ENCODE data around the gene ADCY6.

The ADCY6 gene

DNA sequence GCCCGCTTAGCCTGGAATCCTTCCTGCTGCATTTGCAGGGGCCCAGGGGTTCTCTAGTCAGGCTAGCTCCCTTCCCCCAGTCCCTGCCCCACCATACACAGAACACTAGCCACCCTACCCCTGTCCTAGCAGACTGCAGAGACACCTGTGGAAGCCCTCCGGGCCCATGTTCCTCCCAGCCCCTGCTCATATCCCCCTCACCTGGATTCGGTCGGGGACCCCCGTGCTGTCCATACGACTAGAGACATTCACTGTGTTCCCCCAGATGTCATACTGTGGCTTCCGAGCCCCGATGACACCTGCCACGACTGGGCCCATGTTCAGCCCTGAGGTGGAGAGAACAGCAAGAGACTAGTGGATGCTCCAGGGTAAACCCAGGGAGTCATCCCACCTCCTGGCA, 20.2 kb downstream of the ADCY6 start:
- H3K27ac Mint-ChIP-seq = no peak overlapping the region

DNA sequence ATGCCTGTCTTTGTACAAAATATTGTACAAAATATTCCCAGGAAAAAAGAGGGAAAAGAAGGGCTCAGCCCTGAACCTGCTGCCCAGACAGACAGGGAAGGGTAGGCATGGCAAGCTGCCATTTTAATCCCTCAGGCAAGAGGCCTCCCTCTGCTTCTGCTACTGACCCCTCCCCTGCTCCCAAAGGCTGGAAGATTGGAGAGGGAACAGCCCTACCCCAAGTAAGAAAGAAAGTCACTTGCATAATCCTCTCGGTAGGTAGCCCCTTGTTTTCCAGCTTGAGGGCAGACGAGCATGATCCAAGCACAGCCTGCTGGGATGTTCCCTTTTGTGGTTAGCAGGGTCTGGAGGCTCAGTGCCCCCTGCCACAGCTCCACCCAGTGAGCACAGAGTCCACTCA, 20.7 kb downstream of the ADCY6 start:
- intact Hi-C loops (cut with micrococcal nuclease) = no loop called here
- Mint-ChIP-seq H3K9me3 (no peaks in the 10 kb centered on the region), H3K4me3 (no peak overlapping the region), H3K36me3 (ENCODE audit: low read depth) (no peaks in the 10 kb centered on the region), H3K27ac (no peak overlapping the region), H3K4me1 (ENCODE audit: low read depth) (peaks cover 34% of the 10 kb centered on the region), H3K27me3 (peaks cover 5% of the 10 kb centered on the region)

More for the DNA sequence above, 20.2 kb downstream of the ADCY6 start:
- H3K36me3 Mint-ChIP-seq (ENCODE audit: low read depth) = no peaks in the 10 kb centered on the region
- H3K27me3 Mint-ChIP-seq = peaks cover 5% of the 10 kb centered on the region
- H3K4me1 Mint-ChIP-seq (ENCODE audit: low read depth) = peaks cover 34% of the 10 kb centered on the region
- H3K9me3 Mint-ChIP-seq = no peaks in the 10 kb centered on the region
- intact Hi-C loops (cut with micrococcal nuclease) = no loop called here
- no peak overlapping the region for H3K4me3 Mint-ChIP-seq

DNA sequence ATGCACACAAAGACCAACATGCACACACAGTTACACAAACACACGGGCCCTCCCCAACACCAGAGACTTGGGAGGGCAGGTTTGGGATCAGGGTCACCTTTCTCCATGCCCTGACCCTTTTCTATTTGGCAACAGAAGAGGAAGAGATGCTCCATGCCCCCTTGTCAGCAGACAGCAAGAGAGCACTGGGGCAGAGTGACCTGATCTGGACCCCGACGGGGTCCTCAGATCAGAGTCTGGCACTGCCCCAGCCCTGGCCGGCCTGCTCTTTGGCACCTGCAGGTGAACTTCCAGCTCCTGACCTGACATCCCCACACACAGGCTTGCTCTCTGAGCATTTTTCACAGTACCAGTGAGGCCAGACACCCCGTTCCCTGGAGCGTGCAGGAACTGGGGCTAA, 21.4 kb downstream of the ADCY6 start:
- no peaks in the 10 kb centered on the region for H3K36me3 Mint-ChIP-seq (ENCODE audit: low read depth)
- no peak overlapping the region for H3K4me3 Mint-ChIP-seq
- H3K4me1 Mint-ChIP-seq (ENCODE audit: low read depth) = peaks cover 34% of the 10 kb centered on the region
- peaks cover 5% of the 10 kb centered on the region for H3K27me3 Mint-ChIP-seq
- intact Hi-C loops (cut with micrococcal nuclease) = no loop called here
- H3K9me3 Mint-ChIP-seq = no peaks in the 10 kb centered on the region
- H3K27ac Mint-ChIP-seq = no peak overlapping the region

DNA sequence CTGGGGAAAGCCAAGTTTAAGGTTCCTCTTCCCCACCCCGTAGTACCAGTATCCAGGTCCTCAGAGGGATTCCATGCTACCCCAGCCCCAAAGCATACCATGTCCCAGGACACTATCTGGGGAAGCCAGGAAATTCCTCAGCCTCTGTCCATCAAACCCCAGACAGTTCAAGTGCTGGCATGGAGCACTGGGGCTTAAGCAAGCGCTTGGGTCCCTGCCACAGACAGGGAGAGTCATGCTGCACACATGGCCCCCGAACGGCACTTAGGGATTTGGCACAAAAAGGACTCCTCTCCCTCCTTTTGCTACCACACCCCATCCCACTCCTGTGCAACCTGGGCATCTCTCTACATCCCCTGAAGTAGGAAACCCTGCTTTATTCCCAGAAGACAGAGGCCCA, 21.8 kb downstream of the ADCY6 start:
- Mint-ChIP-seq H3K9me3 (no peaks in the 10 kb centered on the region), H3K27ac (no peak overlapping the region), H3K36me3 (ENCODE audit: low read depth) (no peaks in the 10 kb centered on the region), H3K4me3 (no peak overlapping the region), H3K4me1 (ENCODE audit: low read depth) (peaks cover 34% of the 10 kb centered on the region), H3K27me3 (peaks cover 5% of the 10 kb centered on the region)
- intact Hi-C loops (cut with micrococcal nuclease) = no loop called here

- Mint-ChIP-seq H3K9me3 (no peaks in the 10 kb centered on the region), H3K36me3 (ENCODE audit: low read depth) (no peaks in the 10 kb centered on the region), H3K4me3 (no peak overlapping the region), H3K4me1 (ENCODE audit: low read depth) (peaks cover 34% of the 10 kb centered on the region), H3K27me3 (peaks cover 6% of the 10 kb centered on the region), H3K27ac (peak overlapping the region; percentile 20)
- intact Hi-C loops (cut with micrococcal nuclease) = no loop called here
These were observed 23.1 kb downstream of the ADCY6 start for GRCh38 chr12:48765753-48766162.

GRCh38 chr12:48764521-48764920, 24.4 kb downstream of the ADCY6 start:
- Mint-ChIP-seq H3K27me3 (peaks cover 6% of the 10 kb centered on the region), H3K27ac (no peak overlapping the region), H3K36me3 (ENCODE audit: low read depth) (no peaks in the 10 kb centered on the region), H3K4me3 (no peak overlapping the region), H3K4me1 (ENCODE audit: low read depth) (peaks cover 34% of the 10 kb centered on the region), H3K9me3 (no peaks in the 10 kb centered on the region)
- intact Hi-C loops (cut with micrococcal nuclease) = no loop called here

GRCh38 chr12:48758737-48759136, 30.2 kb downstream of the ADCY6 start:
- no peak overlapping the region for H3K4me3 Mint-ChIP-seq
- H3K4me1 Mint-ChIP-seq (ENCODE audit: low read depth) = peaks cover 5% of the 10 kb centered on the region
- no peaks in the 10 kb centered on the region for H3K9me3 Mint-ChIP-seq
- intact Hi-C loops (cut with micrococcal nuclease) = no loop called here
- peaks cover 1% of the 10 kb centered on the region for H3K27me3 Mint-ChIP-seq
- H3K27ac Mint-ChIP-seq = no peak overlapping the region
- H3K36me3 Mint-ChIP-seq (ENCODE audit: low read depth) = no peaks in the 10 kb centered on the region

- H3K27ac Mint-ChIP-seq = no peak overlapping the region
- H3K9me3 Mint-ChIP-seq = no peaks in the 10 kb centered on the region
- H3K4me1 Mint-ChIP-seq (ENCODE audit: low read depth) = peaks cover 5% of the 10 kb centered on the region
- H3K4me3 Mint-ChIP-seq = no peak overlapping the region
- intact Hi-C loops (cut with micrococcal nuclease) = no loop called here
- H3K27me3 Mint-ChIP-seq = peaks cover 4% of the 10 kb centered on the region
- H3K36me3 Mint-ChIP-seq (ENCODE audit: low read depth) = no peaks in the 10 kb centered on the region
These were observed 30.7 kb downstream of the ADCY6 start for GRCh38 chr12:48758186-48758585.

GRCh38 chr12:48750769-48751356, 38.0 kb downstream of the ADCY6 start:
- no peaks in the 10 kb centered on the region for H3K36me3 Mint-ChIP-seq (ENCODE audit: low read depth)
- no peak overlapping the region for H3K27ac Mint-ChIP-seq
- no peak overlapping the region for H3K4me3 Mint-ChIP-seq
- H3K4me1 Mint-ChIP-seq (ENCODE audit: low read depth) = peaks cover 7% of the 10 kb centered on the region
- H3K27me3 Mint-ChIP-seq = peaks cover 15% of the 10 kb centered on the region
- no peaks in the 10 kb centered on the region for H3K9me3 Mint-ChIP-seq
- intact Hi-C loops (cut with micrococcal nuclease) = no loop called here

DNA sequence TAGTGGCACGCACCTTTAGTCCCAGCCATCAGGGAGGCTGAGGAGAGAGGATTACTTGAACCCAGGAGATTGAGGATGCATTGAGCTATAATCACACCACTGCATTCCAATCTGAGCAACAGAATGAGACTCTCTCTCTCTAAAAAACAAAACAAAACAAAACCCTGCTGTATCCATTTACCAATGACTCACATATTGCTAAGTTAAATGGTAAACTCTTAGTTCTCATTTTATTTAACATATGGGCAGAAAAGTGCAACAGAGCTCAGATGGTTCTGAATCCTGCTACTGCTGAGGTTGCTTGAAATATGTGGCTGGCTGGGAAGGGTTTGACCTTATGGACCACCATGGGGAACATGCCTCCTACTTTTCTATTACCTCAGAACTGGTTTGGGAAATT, 38.7 kb downstream of the ADCY6 start:
- Mint-ChIP-seq H3K4me1 (ENCODE audit: low read depth) (peaks cover 7% of the 10 kb centered on the region), H3K9me3 (no peaks in the 10 kb centered on the region), H3K27ac (no peak overlapping the region), H3K36me3 (ENCODE audit: low read depth) (no peaks in the 10 kb centered on the region), H3K27me3 (peaks cover 15% of the 10 kb centered on the region), H3K4me3 (no peak overlapping the region)
- intact Hi-C loops (cut with micrococcal nuclease) = no loop called here

GRCh38 chr12:48744251-48745008, 44.5 kb downstream of the ADCY6 start:
- H3K9me3 Mint-ChIP-seq = no peaks in the 10 kb centered on the region
- no peak overlapping the region for H3K27ac Mint-ChIP-seq
- H3K27me3 Mint-ChIP-seq = peaks cover 25% of the 10 kb centered on the region
- no peaks in the 10 kb centered on the region for H3K36me3 Mint-ChIP-seq (ENCODE audit: low read depth)
- intact Hi-C loops (cut with micrococcal nuclease) = no loop called here
- peaks cover 9% of the 10 kb centered on the region for H3K4me1 Mint-ChIP-seq (ENCODE audit: low read depth)
- H3K4me3 Mint-ChIP-seq = no peak overlapping the region

- Mint-ChIP-seq H3K4me1 (ENCODE audit: low read depth) (peaks cover 8% of the 10 kb centered on the region), H3K36me3 (ENCODE audit: low read depth) (no peaks in the 10 kb centered on the region), H3K27ac (no peak overlapping the region), H3K27me3 (peaks cover 25% of the 10 kb centered on the region), H3K9me3 (no peaks in the 10 kb centered on the region), H3K4me3 (no peak overlapping the region)
- intact Hi-C loops (cut with micrococcal nuclease) = no loop called here
These were observed 49.1 kb downstream of the ADCY6 start for GRCh38 chr12:48739618-48740269.

DNA sequence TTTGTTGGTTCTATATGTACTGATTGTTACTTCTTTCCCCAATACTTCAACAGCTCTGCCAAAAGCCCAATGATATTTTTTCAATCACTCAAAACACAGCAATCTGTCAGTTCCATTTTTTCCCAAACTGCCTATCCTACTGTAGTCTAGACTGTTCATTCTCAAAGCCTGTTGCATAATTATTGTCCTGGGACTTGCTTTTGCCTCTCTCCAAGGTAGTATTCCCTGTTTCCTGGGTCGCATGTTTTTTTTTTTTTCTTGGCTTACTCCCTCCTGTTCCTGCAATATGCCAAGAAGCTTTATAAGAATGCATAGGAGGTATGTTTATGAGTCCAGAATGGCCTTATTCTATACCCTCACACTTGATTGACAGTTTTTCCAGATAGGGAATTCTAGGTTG, 52.4 kb downstream of the ADCY6 start:
- intact Hi-C loops (cut with micrococcal nuclease) = no loop called here
- H3K4me3 Mint-ChIP-seq = no peak overlapping the region
- H3K36me3 Mint-ChIP-seq (ENCODE audit: low read depth) = no peaks in the 10 kb centered on the region
- no peak overlapping the region for H3K27ac Mint-ChIP-seq
- H3K4me1 Mint-ChIP-seq (ENCODE audit: low read depth) = peaks cover 8% of the 10 kb centered on the region
- H3K27me3 Mint-ChIP-seq = peaks cover 25% of the 10 kb centered on the region
- no peaks in the 10 kb centered on the region for H3K9me3 Mint-ChIP-seq

DNA sequence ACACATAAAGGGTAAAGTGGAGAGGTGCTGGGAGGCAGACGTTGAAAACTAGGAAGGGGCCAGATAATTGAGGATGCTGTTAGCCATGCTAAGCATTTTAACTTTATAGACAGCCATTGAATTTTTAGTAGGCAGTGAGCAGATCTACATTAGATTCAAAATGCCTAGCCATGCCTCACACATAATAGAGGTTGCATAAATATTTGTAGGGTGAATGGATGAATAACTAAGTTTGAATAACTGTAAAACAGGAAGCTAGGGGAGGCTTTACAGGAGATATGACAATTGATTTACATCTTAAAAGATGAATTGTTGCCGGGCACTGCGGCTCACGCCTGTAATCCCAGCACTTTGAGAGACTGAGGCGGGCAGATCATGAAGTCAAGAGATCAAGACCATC, 60.1 kb downstream of the ADCY6 start:
- Mint-ChIP-seq H3K27me3 (peaks cover 9% of the 10 kb centered on the region), H3K36me3 (ENCODE audit: low read depth) (no peaks in the 10 kb centered on the region), H3K4me3 (no peak overlapping the region), H3K4me1 (ENCODE audit: low read depth) (no peaks in the 10 kb centered on the region), H3K9me3 (no peaks in the 10 kb centered on the region), H3K27ac (no peak overlapping the region)
- intact Hi-C loops (cut with micrococcal nuclease) = no loop called here
